PC-3 (cell line): ENCODE results near the gene SPDYE3.

Experiments
- CTCF ChIP-seq: fragments of 300-600 bp; sonication (generic); conservative IDR thresholded peaks from 2 replicates; pipeline ENCODE4 v1.5.1; 2017; ENCODE audit warnings: antibody characterized with exemption, low read depth, mild to moderate bottlenecking, low read length
- EZH2 ChIP-seq: fragments of 300-600 bp; sonication (generic); IDR thresholded peaks from one replicate; pipeline ENCODE4 v1.6.1; 2017; ENCODE audit warnings: antibody characterized with exemption, mild to moderate bottlenecking, low read length; ENCODE audit not compliant: unreplicated experiment
- EZH2phosphoT487 ChIP-seq: fragments of 300-600 bp; sonication (generic); IDR thresholded peaks from 2 replicates; pipeline ENCODE4 v1.6.1; 2018; ENCODE audit warnings: mild to moderate bottlenecking, antibody characterized with exemption, low read length, borderline replicate concordance

- no peak for TF ChIP-seq CTCF
- no peak for TF ChIP-seq EZH2phosphoT487
- TF ChIP-seq EZH2: no peak
These were observed 59.1 kb downstream of the SPDYE3 start for GRCh38 chr7:100366411-100367250.
